ENCODE results near the gene CXCL3. TPM values are rescaled to one million over a fixed set of nuclear protein-coding genes. Genes with fewer than 3 reads are reported as not detected.
"Not testable (repeated sequence)": the region's sequence is repeated elsewhere in the genome, so short reads cannot be mapped to it uniquely, and the experiment has no call there.

CXCL3 gene
- 1.4 TPM for total RNA-seq

DNA sequence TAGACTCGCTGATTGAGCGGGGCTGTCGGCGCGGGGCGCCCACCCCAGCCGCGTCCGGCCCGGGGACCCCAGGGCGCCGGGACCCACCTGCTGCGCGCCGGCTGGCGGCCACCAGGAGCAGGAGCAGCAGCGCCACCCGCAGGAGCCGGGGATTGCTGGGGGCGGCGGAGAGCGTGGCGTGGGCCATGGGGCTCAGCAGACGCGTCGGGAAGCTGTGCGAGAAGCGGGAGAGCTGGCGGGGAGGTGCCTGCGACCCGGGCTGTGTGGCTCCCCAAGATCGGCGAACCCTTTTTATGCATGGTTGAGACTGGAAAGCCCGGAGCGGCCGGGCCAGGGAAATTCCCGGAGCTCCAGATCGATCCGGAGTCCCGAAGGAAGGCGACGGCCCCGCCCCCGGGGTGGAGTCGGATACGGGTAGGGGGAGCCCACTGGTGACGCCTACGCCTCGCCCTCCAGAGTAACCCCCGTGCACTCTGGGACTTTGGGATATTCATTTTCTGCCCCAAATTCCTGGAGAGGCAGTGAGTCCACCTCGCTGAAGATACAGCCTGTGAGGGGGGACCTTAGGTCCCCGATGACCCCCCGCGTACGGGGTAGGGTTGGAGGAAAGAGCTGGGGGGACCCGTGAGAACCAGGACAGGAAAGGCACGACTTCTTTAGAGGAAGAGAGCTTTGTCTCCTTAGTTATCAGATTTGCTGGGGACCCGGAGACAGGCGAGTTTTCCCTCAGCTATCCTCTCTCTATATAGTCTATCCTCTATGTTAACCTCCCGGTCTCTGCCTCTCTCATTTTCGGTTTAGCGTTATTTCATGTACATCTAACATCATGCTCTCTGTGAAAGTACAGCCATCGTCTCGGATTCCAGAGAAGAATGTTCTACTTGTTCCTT, at the start of gene CXCL3:
Gene CXCL3, minus strand, starts transcription at position 265 of the 890 bp plus-strand sequence. Its CDS starts 78 bp downstream, at position 187.
- peak; percentile 74 for DNase-seq

DNA sequence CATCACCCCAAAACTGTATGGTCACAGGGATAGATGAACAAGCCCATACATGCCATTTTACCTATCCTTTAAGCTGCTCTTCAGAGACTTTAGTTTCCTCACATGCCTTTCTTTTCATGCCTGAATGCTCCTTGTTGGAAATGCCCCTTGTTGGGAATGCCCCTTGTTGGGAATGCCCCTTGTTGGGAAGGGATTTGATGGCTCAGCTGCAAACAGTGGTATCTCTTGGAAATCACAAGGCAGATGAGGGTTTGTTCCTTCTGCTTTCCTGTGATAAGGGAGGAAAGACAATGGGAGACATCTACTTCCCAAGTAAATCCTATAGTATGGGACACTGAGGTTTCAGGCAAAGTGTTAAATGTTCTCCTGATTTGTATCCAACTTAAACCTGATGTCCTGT, 49.0 kb upstream of the CXCL3 start:
- no peak for DNase-seq

DNA sequence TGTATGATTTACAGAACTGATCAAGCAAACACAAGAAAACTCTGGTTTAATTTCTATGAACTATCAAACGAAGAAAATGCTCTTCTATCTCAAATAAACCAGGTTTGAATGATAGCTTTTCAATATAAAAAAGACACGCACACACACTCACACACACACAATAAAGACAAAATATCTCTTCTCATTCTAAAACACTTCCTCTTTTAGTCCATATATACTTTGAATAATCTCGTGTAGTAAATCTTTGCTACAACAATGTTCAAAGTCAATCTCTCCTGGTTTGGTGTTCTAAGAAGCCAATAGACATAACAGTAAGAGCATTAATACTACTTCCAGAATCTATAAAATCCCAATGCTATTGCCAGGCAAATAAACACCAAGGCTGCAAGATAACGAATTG, 47.2 kb upstream of the CXCL3 start:
- no peak for DNase-seq

DNA sequence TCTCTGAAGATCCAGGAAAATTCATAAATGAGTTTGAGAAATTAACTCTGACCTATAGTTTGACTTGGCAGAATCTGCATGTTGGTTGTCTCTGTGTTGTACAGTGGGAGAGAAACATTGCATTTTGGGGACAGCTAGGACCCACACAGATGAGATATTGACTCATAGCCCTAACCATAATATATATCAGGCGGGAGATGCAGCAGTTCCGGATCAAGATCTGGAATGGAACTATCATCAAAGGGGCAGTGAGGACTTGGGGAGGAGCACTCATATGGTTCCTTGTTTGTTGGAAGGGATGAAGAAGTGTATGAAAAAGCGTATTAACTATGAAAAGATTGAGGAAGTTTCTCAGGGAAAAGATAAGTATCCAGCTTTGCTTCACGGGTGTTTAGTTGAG, 46.5 kb upstream of the CXCL3 start:
- DNase-seq: no peak

DNA sequence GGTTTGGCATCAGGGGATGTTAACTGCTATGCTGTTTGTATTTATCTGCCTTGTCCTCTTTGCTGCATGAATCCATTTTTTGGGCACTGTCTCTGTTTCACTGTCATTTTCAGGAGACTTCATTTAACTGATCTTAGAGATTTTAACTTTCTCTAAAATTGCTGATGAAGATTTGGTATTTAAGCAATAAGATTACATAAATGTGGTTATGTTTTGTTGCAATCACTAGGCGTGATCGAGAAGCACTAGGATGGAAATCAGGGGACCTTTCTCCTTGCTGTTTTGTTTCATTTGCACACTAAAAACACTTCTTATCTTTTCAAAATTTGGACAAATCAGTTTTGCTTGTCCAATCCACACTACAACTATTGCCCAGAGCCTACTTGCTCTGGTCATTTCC, 45.1 kb upstream of the CXCL3 start:
- no peak for DNase-seq

DNA sequence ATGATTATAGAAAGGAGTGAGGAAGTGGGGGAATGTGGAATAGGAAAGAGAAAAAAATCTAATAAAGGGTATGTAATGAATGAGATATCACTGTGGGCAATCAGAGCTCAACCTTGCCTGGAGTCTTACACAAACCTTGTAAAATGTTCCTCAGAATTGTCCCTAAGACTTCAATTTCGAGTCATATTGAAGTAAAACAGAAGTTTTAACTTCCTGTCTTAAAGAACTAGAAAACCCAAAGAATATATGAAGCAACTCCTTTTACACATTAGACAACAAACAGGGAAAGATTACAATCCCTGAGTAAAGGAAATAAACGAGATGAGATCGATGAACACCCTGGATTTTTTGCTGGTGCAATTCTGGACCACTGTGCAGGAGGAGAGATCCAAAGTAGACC, 42.5 kb upstream of the CXCL3 start:
- DNase-seq: no peak

DNA sequence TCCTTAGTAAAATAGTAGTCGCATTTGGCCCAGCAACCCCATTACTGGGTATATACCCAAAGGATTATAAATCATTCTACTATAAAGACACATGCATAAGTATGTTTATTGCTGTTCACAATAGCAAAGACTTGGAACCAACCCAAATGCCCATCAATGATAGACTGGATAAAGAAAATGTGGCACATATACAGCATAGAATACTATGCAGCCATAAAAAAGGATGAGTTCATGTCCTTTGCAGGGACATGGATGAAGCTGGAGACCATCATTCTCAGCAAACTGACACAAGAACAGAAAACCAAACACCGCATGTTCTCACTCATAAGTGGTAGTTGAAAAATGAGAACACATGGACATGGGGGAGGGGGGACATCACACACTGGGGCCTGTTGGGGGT, 41.9 kb upstream of the CXCL3 start:
- DNase-seq: not testable (repeated sequence)

DNA sequence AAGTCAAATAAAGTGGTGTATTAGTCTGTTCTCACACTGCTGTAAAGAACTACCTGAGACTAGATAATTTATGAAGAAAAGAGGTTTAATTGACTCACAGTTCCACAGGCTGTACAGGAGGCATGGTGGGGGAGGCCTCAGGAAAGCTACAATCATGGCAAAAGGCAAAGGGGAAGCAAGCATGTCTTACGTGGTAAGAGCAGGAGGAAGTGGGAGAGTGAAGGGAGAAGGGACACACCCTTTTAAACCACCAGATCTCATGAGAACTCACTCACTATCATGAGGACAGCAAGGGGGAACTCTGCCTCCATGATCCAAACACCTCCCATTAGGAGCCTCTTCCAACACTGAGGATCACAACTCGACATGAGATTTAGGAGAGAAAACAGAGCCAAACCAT, 40.5 kb upstream of the CXCL3 start:
- DNase-seq: not testable (repeated sequence)

DNA sequence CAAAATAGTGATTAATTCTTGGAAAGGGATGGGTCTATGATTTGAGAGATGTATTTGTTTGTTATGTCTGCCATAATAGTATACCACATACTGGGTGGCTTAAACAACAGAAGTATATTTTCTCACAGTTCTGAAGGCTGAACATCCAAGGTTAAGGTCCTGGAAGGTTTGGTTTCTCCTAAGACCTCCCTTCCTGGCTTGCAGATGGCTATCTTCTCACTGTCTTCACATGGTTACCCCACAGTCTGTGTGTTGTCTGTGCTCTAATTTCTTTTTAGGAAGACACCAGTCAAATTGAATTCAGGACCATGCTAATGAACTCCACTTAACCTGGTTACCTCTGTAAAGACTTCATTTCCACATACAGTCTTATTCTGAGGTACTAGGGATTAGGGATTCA, 34.9 kb upstream of the CXCL3 start:
- no peak for DNase-seq

DNA sequence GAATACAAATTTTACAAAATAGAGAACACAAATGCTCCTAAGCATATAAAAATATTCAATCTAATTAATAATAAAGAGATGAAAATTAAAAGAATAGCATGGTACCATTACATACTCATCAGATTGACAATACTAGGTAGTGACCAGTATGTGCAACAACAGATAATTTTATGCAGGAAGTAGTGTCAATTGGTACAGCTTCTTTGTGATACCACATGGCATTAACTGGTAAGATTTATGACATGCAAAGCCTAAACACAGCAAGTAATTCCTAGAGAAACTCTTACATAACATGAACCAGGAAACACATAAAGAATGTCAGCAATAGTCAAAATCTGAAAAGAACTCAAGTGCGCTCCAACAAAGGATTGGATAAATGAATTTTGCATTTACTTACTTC, 34.2 kb upstream of the CXCL3 start:
- no peak for DNase-seq

DNA sequence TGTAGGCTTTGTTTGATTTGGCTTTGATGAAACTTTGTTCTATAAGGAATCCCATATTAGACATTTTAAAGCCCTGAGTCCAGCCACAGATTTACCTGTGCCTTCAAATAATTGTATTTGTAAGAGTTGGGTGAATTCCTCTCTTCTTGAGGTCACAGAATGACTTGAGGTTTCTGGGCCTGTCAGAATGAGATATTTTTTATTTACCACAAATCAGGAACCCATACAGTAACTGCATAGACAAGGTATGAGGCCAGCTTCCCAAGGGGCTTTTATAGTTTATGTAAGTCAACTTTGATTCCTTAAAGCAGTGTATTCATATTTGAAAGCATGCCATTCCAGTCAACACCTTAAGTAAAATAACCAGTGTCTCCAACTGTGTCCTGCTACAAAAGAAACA, 29.1 kb upstream of the CXCL3 start:
- DNase-seq: no peak

DNA sequence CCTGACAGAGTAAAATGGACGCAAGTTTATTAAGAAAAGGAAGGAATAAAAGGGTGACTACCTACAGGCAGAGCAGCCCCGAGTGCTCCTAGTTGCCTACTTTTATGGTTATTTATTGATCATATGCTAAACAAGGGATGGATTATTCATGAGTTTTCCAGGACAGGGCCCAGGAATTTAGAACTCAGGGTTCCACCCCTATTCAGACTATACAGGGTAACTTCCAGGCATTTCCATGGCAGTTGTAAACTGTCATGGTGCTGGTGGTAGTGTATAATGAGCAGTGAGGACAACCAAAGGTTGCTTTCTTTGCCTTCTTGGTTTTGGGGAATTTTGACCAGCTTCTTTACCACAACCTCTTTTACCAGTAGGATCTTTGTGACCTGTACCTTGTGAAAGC, 27.7 kb upstream of the CXCL3 start:
- DNase-seq: no peak

DNA sequence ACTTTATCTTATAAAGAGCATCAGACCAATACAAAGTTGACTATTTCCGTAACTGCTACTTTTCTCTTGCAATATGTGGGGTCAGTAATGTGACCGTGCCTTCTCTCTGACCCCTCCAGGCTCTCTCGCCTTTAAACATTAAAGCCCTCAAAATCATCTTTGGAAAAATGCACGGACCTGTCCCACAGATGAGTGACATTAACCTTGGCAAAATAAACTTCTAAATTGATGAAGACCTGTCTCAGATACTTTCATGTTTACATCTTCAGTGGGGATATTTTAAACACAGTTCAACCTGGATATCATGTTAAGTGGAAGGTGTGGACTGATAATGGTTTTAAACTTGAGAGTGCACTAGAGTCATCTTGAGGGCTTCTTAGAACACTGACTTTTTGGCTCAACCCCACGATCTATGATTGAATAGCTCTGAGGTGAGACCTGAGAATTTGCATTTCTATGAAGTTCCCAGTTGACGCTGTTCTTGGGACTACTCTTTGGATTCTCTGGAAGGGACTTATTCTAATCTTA, 26.7 kb upstream of the CXCL3 start:
- no peak for DNase-seq

DNA sequence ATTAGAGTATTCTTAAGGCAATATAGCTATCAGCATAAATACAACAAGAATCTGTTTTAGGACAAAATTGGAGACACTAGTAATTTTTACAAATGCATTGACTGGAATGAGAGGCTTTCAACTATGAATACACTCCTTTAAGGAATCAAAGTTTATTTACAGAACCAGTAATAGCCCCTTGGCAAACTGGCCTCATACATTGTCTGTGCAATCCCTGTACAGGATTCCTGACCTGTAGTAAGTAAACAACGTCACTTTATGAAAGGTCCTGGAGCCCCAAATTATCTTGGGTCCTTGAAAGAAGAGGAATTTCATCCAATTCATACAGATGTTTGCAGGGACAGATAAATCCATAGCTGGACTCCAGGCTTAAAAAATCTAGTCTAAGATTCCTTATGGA, 25.4 kb upstream of the CXCL3 start:
- DNase-seq: no peak

DNA sequence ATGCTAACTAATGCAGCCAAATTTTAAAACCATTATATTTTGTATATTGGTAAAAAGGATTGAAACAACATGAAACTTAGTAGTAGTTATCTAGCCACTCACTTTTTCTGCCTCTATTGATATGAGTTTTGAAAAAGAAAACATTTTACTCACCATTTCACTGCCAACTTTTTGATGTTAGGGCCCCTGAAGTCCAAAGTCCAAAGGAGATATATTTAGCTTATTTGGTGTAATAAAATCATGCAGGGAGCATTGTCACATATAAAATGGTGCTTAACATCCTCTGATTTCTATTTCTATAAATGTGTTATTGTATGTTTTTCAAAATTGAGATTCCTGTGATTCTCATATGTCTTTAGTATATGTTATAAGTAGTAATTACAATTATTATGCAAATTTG, 24.5 kb upstream of the CXCL3 start:
- no peak for DNase-seq

DNA sequence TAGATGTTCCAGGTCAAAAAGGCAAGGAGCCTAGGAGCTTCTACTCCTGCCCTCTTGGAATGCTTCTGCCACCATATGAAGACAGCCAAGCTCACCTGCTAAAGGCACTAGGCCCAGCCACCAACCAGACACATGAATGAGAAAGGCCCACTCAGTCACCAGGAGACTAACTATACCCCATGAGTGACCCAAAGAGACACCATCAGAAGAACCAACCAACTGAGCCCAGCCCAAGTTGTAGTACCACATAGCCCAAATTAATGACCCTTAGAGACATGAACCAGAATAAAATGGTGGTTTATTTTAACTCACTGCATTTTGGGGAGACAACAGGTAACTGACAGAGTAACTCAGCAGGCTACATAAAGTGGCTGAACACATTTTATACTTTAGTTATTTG, 22.9 kb upstream of the CXCL3 start:
- no peak for DNase-seq

DNA sequence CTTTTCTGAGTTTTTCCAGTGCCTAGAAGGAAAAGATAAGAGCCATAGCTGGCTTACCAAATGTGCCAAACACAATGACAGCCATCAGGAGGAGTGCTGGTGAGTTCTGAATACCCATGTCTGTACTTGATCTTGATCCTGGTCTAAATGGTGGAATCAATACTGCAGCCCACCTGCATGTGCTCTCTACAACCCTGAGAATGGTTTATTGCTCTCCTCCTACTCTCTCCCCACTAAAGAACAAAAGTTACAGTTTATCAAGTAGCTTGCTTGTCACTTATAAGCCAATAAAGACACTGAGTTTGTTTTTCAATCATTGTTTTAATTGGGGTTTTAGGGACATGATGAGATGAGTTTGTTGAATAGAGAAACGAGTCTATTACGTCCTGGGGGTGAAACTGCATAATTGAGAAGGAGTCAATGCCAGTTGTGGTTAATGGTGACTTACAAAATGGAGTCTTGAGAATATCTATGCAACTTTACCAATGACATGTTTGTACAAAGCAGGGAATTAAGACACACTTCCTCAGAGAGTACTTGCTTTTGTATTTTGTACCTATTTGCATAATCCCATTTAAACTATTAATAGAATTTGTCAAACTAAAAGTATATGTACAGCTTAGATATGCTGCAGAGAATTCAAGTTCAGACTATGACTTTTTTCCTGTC, 20.8 kb upstream of the CXCL3 start:
- DNase-seq: no peak

DNA sequence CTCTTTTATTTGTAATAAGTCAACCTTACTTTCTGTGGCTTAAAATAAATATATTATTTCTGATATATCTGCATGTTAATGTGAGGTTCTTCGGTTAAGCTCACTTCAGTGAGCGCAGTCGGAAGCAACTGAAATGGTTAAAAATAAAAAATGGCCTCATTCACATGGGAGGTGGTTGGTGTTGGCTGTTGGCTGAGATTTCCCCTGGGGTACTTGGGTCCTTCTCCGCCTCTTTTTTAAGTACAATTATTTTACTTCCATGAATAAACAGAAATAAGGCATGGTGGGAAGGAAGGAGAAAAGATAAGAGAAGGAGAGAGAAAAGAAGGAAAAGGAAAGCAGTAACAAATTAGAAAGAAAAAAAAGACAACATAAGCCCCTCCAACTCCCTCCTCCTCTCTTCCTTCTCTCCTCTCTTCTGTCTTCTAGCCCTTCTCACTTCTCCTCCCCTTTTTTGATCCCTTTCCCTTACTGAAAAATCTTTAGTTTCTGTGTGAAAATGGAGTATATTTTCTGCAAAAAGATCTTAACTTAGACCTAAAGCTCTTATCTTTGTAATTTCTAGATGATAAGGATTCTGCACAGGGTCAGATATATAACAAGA, 19.7 kb upstream of the CXCL3 start:
- no peak for DNase-seq

DNA sequence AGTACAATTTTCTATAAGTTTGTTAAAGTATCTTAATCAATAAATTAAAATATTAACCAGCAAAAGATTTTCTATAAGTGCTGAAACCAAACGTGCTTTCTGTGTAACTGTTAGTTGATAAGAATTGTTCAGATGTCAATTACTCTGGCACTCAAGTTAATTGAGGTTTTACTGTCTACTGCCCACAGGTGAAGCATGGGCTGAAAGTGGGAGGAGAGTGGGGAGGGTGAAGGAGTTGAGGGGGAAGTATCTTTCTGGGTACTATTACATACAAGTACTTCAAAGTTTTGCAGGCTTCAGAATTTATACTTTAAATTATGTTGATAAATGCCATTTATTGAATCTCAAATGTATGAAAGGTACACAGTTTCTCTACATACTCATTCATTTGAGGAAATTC, 19.1 kb upstream of the CXCL3 start:
- no peak for DNase-seq

DNA sequence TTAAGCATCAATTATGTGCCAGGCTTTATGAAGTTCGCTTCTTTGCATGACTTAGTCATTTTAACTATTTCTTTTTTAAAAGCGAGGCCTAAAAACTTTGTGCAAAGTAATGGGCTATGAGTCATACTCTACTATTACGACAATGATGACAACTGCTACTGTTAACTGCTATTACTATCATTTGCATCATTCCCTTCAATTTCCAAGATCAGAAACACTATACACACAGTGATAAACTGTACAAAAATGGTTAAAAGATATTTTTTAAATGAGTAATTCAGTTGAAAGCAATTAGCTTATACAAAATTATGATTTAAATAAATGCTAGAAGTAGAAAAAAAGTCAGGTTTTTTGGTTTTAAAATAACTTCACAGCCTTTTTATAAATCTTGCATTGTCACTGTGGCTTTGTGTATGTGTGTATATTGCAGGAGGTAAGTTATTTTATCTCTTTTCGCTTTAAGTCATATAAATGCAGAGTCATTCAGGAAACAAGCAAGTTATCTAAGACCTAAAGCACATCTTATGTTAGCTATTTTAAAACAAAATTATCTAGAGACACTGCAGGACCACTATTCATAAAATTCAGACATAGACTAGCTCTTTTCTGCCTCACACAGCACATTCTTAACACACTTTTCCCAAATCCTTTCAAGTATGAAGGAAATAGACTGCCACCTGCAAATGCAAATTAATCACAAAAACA, 18.5 kb upstream of the CXCL3 start:
- no peak for DNase-seq

DNA sequence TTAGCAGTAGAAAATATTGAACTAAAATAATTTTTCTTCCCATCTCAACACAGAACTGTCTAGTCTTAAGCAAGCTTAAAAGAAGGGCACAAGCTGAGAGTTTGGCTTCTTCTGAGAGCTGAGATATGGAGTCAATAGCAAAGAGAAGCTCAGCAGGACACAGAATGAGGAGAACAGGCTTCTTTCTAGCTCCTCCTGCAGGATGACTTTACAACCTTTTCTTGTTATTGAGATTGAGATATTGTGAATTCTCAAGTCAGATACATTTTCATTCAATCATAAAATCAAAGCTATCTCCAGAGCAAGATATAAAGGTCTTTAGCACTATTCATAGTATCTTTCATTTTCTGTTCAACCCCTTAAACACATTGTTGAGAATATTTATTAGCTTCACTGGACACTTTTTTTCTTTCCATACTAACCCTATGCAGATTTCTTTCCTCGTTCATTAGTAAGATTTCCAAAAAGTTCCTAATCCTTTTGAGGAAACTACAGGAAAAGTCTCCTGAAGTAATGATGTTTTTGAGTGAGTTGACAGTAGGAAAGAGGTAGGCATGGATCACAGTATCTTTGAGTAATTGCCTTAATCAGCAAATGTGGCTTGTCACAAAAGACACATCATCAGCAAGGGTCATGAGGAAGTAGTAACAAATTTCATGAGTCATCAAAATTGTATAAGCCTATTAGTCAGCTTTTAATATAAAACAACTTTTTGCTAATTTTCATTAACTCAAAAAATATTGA, 17.8 kb upstream of the CXCL3 start:
- no peak for DNase-seq

DNA sequence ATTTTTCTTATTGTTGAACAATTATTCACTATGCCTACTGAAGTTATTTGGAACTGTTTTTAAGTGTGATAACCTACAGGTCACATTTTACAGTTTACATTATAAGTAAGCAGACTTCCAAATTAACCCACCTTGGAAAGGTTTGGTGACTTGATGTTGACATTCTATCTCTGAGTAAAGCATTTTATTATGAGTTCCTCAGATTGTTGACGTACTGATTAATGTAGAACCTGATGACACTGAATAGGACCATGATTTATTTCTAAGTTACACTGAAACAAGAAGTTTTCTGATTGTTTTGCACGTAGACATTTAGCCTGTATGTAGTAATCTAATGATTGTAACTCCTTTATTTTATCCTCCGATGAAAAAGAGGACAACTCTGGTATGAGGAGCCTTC, 17.0 kb upstream of the CXCL3 start:
- DNase-seq: no peak

All from tongue (tissue), 2 donors.